Fibroblast of mammary gland (primary cell): ENCODE measurements around the gene SHISA9.

Experiments used
- DNase-seq: peaks from one replicate; pipeline ENCODE4 v3.0.0-alpha.2; 2010; ENCODE audit warnings: low read depth
- H3K4me3 ChIP-seq: 2 replicates; pipeline ENCODE4 v1.5.1; 2011; ENCODE audit warnings: low read depth, mild to moderate bottlenecking, low read length, moderate library complexity; ENCODE audit not compliant: control insufficient read depth
- TF ChIP-seq, protein P1 (sequence below): conservative IDR thresholded peaks from 2 replicates; pipeline ENCODE4 v1.5.1; 2011; ENCODE audit warnings: low read depth, low read length, inconsistent platforms; ENCODE audit not compliant: control insufficient read depth, insufficient read depth

Gene SHISA9

DNA sequence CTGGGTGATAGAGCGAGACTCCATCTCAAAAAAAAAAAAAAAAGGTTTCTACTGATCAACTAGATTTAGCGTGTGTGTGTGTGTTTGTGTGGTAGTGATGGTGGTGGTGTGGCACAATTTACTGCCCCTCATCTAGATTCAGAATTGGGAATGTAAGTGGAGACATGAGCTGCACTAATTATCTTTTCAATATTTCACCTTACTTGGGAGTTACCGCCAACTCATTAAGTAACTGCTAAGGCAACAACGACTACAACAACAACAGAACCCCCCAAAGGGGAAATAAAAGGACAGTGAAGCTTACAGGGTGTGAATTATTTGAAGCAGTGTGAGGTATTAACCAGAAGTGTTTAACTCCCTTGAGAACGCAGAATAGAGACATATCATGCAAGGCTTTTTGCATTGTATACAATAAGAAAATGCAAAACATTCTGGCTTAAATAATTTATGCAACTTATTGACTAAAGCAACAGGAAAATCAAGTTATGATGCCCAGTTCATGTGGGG lies 180.5 kb downstream of the SHISA9 start:
- TF ChIP-seq, protein P1, sequence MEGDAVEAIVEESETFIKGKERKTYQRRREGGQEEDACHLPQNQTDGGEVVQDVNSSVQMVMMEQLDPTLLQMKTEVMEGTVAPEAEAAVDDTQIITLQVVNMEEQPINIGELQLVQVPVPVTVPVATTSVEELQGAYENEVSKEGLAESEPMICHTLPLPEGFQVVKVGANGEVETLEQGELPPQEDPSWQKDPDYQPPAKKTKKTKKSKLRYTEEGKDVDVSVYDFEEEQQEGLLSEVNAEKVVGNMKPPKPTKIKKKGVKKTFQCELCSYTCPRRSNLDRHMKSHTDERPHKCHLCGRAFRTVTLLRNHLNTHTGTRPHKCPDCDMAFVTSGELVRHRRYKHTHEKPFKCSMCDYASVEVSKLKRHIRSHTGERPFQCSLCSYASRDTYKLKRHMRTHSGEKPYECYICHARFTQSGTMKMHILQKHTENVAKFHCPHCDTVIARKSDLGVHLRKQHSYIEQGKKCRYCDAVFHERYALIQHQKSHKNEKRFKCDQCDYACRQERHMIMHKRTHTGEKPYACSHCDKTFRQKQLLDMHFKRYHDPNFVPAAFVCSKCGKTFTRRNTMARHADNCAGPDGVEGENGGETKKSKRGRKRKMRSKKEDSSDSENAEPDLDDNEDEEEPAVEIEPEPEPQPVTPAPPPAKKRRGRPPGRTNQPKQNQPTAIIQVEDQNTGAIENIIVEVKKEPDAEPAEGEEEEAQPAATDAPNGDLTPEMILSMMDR: no peak
- no peak for DNase-seq
- no peak overlapping the region for H3K4me3 ChIP-seq

DNA sequence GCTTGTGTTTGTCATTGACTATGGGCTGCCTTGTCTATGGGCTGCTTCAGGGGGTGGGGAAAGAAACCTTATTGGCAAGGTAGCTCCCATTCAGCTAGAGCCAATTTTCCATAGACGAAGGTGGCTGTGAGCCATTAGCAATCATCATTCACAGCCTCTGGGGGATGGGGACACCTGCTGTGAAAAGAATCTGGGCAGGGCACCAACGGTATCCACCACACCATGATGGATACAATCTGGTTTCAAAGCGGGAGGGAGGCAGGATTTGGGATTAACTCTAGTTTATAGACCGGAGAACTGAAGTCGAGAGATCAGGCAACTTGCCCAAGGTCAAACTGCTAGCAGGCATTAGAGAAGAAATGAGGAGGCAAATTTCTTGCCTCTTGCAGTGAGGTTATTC lies 182.3 kb downstream of the SHISA9 start:
- DNase-seq: no peak
- TF ChIP-seq, protein P1: no peak
- H3K4me3 ChIP-seq: no peak overlapping the region

DNA sequence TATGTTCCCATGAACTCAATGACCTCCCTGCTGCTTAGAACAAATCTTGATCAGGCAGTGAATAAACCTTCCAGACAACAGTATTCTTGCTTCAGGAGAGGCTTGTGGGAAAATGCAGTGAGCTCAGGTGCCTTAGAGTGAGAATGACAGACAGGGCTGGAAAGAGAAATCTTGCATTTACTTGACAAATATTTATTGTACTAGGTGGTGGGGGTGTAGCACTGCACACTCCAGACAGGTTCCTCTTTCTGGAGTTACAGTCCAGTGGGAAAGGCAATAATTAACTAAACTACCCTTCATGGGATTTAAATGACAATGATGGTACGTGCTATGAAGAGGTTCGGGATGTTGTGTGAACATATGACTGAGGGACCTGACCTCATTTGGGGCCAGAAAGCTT lies 182.9 kb downstream of the SHISA9 start:
- TF ChIP-seq, protein P1: no peak

DNA sequence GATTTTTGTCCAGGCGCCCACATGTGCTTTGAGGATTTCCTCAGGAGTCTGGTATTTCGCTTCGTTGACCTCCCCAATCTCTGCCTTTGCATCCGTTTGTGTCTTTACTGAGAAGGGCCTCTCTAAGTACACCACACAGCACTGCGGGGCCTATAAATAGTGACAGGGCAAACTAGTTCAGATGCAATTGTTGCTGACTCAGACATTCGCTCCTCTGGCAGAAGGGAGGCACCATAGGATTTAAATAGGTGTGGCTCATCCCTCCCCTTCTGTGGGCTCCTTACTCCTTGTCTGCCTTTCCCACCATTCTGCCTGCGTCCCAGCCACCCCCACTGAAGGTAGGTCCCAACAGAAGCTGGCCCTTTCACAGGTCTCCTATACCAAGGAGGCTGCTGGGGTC lies 192.3 kb downstream of the SHISA9 start:
- TF ChIP-seq, protein P1: no peak
- DNase-seq: no peak
- H3K4me3 ChIP-seq: no peak overlapping the region

More for the DNA sequence above, 182.9 kb downstream of the SHISA9 start:
- DNase-seq: no peak
- H3K4me3 ChIP-seq: no peak overlapping the region

DNA sequence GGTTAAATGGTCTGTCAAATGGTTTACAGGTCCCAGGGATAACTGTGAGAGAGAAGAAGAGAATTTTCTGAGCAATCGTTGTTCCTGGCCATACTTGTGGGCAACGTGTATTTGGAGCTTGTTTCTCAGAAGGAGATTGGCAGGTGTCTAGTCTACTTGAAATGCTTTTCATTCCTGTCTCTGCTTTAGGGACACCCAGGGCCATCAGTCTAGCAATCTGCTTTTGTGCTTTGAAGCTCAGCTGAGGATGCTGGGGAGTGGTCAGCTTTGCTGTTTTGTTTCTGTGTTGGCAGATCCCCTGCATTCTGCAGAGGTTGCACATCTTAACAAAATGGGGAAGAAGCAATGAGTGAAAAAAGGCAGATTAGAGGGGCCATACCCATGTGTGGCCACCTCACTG lies 193.7 kb downstream of the SHISA9 start:
- no peak overlapping the region for H3K4me3 ChIP-seq
- TF ChIP-seq, protein P1: no peak
- no peak for DNase-seq

DNA sequence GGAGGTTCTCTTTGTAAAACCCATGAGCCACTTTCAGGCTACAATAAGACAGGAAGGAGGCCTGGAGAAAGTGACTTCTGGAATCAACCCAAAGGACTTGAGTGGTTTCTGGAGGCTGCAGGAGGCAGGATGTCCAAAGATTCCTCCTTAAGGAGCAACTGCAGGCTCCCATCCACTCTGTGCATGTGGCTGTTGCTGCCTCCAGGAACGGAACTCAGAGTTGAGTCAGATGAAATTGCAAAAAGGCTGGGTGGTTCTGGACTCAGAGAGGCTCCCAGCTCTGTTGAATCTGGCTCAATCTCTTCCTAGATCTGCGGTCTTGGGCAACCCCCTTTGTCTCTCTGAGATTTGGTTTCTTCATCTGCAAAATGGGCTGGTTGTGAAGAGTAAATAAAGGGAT lies 197.1 kb downstream of the SHISA9 start:
- TF ChIP-seq, protein P1: no peak
- H3K4me3 ChIP-seq: no peak overlapping the region
- peak; percentile 72 for DNase-seq

DNA sequence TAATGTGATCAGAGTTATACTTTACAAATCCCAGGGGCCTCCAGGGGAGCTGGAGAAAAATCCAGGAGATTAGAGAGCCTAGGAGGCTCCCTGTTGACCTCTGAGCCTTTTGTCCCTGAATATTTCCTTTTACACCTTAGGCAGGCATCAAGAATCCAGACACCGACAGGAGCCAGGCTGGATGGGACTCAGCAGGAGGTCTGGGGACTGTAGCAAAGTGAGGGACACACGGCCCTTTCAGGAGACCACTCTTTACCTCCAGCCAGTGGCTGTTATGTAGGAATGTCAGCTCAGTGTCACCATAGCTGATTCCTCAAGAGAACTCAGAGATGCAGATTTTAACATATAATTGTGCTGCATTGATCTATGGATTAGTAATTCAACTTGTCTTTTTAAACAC lies 198.4 kb downstream of the SHISA9 start:
- no peak overlapping the region for H3K4me3 ChIP-seq
- no peak for DNase-seq
- TF ChIP-seq, protein P1: no peak
